WERI-Rb-1 (cell line): ENCODE measurements around the gene KLHL8.

ENCODE experiments used
- DNase-seq: peaks from one replicate; pipeline ENCODE4 v3.0.0-alpha.2; 2020
- H3K27ac ChIP-seq: fragments of 250-450 bp; sonication (Bioruptor Pico); 2 replicates; pipeline ENCODE4 v1.5.1; 2020; ENCODE audit warnings: mild to moderate bottlenecking, moderate library complexity
- H3K27me3 ChIP-seq: fragments of 250-450 bp; sonication (Bioruptor Pico); 2 replicates; pipeline ENCODE4 v1.5.1; 2021; ENCODE audit warnings: mild to moderate bottlenecking, low read depth, moderate library complexity; ENCODE audit not compliant: insufficient read depth, severe bottlenecking
- H3K36me3 ChIP-seq: fragments of 250-450 bp; sonication (Bioruptor Pico); 2 replicates; pipeline ENCODE4 v1.5.1; 2020; ENCODE audit warnings: mild to moderate bottlenecking, moderate library complexity
- H3K4me3 ChIP-seq: 2 replicates; pipeline ENCODE4 v1.5.1; 2011; ENCODE audit warnings: low read depth, mild to moderate bottlenecking, control low read depth, low read length
- H3K9me3 ChIP-seq: fragments of 250-450 bp; sonication (Bioruptor Pico); 2 replicates; pipeline ENCODE4 v1.5.1; 2021; ENCODE audit warnings: mild to moderate bottlenecking, moderate library complexity; ENCODE audit not compliant: severe bottlenecking
- CTCF ChIP-seq: IDR thresholded peaks from 2 replicates; pipeline ENCODE4 v1.5.1; 2011; ENCODE audit warnings: low read depth, mild to moderate bottlenecking, control low read depth, inconsistent platforms, low read length

KLHL8 gene

GRCh38 chr4:87193958-87194675, 26.3 kb downstream of the KLHL8 start:
- TF ChIP-seq CTCF = no peak
- no peaks in the 10 kb centered on the region for H3K36me3 ChIP-seq
- no peak for DNase-seq
- no peaks in the 10 kb centered on the region for H3K27me3 ChIP-seq
- no peaks in the 10 kb centered on the region for H3K9me3 ChIP-seq
- H3K4me3 ChIP-seq = no peak overlapping the region
- H3K27ac ChIP-seq = no peak overlapping the region

GRCh38 chr4:87192145-87192919, 28.1 kb downstream of the KLHL8 start:
- Histone ChIP-seq H3K36me3 (no peaks in the 10 kb centered on the region), H3K4me3 (no peak overlapping the region), H3K27me3 (no peaks in the 10 kb centered on the region), H3K9me3 (no peaks in the 10 kb centered on the region), H3K27ac (no peak overlapping the region)
- no peak for DNase-seq
- no peak for TF ChIP-seq CTCF

GRCh38 chr4:87188932-87189331, 31.5 kb downstream of the KLHL8 start:
- Histone ChIP-seq H3K27me3 (no peaks in the 10 kb centered on the region), H3K9me3 (no peaks in the 10 kb centered on the region), H3K36me3 (no peaks in the 10 kb centered on the region), H3K4me3 (no peak overlapping the region), H3K27ac (no peak overlapping the region)
- no peak for DNase-seq
- TF ChIP-seq CTCF = no peak

GRCh38 chr4:87188048-87188447, 32.4 kb downstream of the KLHL8 start:
- Histone ChIP-seq H3K9me3 (no peaks in the 10 kb centered on the region), H3K36me3 (no peaks in the 10 kb centered on the region), H3K4me3 (no peak overlapping the region), H3K27ac (no peak overlapping the region), H3K27me3 (no peaks in the 10 kb centered on the region)
- TF ChIP-seq CTCF = no peak
- no peak for DNase-seq

GRCh38 chr4:87185146-87185870, 35.1 kb downstream of the KLHL8 start:
- no peaks in the 10 kb centered on the region for H3K27me3 ChIP-seq
- H3K36me3 ChIP-seq = no peaks in the 10 kb centered on the region
- no peaks in the 10 kb centered on the region for H3K9me3 ChIP-seq
- no peak overlapping the region for H3K4me3 ChIP-seq
- DNase-seq = no peak
- TF ChIP-seq CTCF = no peak
- H3K27ac ChIP-seq = no peak overlapping the region
